Spleen (tissue), 11 donors: ENCODE data around the gene ELF2. TPM values are rescaled to one million over a fixed set of nuclear protein-coding genes. Genes with fewer than 3 reads are reported as not detected.
"Not testable (repeated sequence)": the region's sequence is repeated elsewhere in the genome, so short reads cannot be mapped to it uniquely, and the experiment has no call there.

Experiments used
- DNase-seq: peaks from one replicate; pipeline ENCODE4 v3.0.0-alpha.2; 2020
- H3K27ac ChIP-seq, 8 donors: fragments of 200-600 bp; sonication (generic) in 7 of 8; 1 replicate in 4 of 8; 2 replicates in 4 of 8; pipeline versions ENCODE4 v1.5.0 to v1.8.0; 2016 to 2021; ENCODE audit warnings: inconsistent platforms in 4 of 8, mild to moderate bottlenecking in 4 of 8, moderate library complexity in 1 of 8
- H3K27me3 ChIP-seq, 7 donors: fragments of 200-600 bp; sonication (generic) in 6 of 7; replicated peaks in 1 of 7; 1 replicate in 4 of 7; 2 replicates in 3 of 7; pipeline versions ENCODE4 v1.5.0 to v1.8.0; 2016 to 2021; ENCODE audit warnings: inconsistent platforms in 3 of 7, mild to moderate bottlenecking in 1 of 7
- H3K36me3 ChIP-seq, 6 donors: fragments of 200-600 bp; sonication (generic) in 5 of 6; 1 replicate in 4 of 6; 2 replicates in 2 of 6; pipeline versions ENCODE4 v1.5.0 to v1.8.0; 2016 to 2021; ENCODE audit warnings: inconsistent platforms in 2 of 6
- H3K4me1 ChIP-seq, 6 donors: fragments of 200-600 bp; sonication (generic) in 5 of 6; 1 replicate in 3 of 6; 2 replicates in 3 of 6; pipeline versions ENCODE4 v1.5.0 to v1.8.0; 2016 to 2021; ENCODE audit warnings: inconsistent platforms in 3 of 6
- H3K4me3 ChIP-seq, 8 donors: fragments of 200-600 bp; sonication (generic) in 7 of 8; 1 replicate in 4 of 8; 2 replicates in 4 of 8; pipeline versions ENCODE4 v1.5.0 to v1.8.0; 2016 to 2021; ENCODE audit warnings: inconsistent platforms in 4 of 8, mild to moderate bottlenecking in 4 of 8, moderate library complexity in 2 of 8
- H3K9me3 ChIP-seq, 8 donors: fragments of 200-600 bp; sonication (generic) in 7 of 8; 1 replicate in 4 of 8; 2 replicates in 4 of 8; pipeline versions ENCODE4 v1.5.0 to v1.8.0; 2016 to 2021; ENCODE audit warnings: inconsistent platforms in 4 of 8
- POLR2A ChIP-seq, 3 donors: fragments of 450-650 bp; IDR thresholded peaks; one replicate each; pipeline ENCODE4 v1.5.1; 2017; ENCODE audit warnings: antibody characterized with exemption in 3 of 3, mild to moderate bottlenecking in 1 of 3
- POLR2AphosphoS5 ChIP-seq, 3 donors: sonication (generic); formaldehyde crosslinking; IDR thresholded peaks; one replicate each; pipeline ENCODE4 v1.5.1; 2017; ENCODE audit warnings: antibody characterized with exemption in 3 of 3
- WGBS, 5 donors: extraction: QIAGEN DNeasy Blood & Tissue Kit in 3 of 5; methylation state at CpG; one replicate each; pipeline versions ENCODE4 v1.1.5 to v1.1.7; 2013 to 2018; 5-methylcytosine and 5-hydroxymethylcytosine counted together
- intact Hi-C: fragments of 100-400 bp; cut with DNase I; formaldehyde crosslinking; loops from one replicate; pipeline ENCODE4 v1.15.0; 2023; ENCODE audit warnings: low total_unique reads
- polyA plus RNA-seq, 3 donors: library from polyadenylated mRNA; stranded (reverse); fragments of 200-250 nt; gene quantifications; one replicate each; pipeline ENCODE4 v1.2.1, GENCODE V29; 2013
- small RNA-seq, 4 donors: library from RNA; depleted of rRNA; stranded (forward); fragments of <200 nt; gene quantifications; one replicate each; pipeline ENCODE3, GENCODE V24; 2016
- total RNA-seq, 7 donors: library from RNA; depleted of rRNA in 3 of 7; stranded (reverse); fragments of >200 nt in 3 of 7; fragmentation: NEBNext Ultra II Directional in 4 of 7; extraction: Animal tissue kit (Norgen Biotek cat#: 25700) in 4 of 7; gene quantifications; one replicate each; pipeline versions ENCODE4 v1.1.0 to v1.2.1, GENCODE V29; 2016 to 2021
- TF ChIP-seq, protein P1 (sequence below), 11 experiments: fragments of 200-600 bp in 7 of 11; fragments of 450-650 bp in 4 of 11; sonication (generic) in 4 of 11; IDR thresholded peaks in 8 of 11; conservative IDR thresholded peaks in 3 of 11; 1 replicate in 7 of 11; 2 replicates in 4 of 11; pipeline versions ENCODE4 v1.4.0 to v1.8.0; 2016 to 2021; ENCODE audit warnings: antibody characterized with exemption in 11 of 11, inconsistent platforms in 4 of 11, mild to moderate bottlenecking in 1 of 11
- donor health status: healthy with polysubstance abuse.
- donor health status: DM: no; HTN: no; CAD: no; lungs with moderate emphysema.
- donor health status: DM: no; HTN: no; CAD: no.
- donor health status: Bipolar disorder and iron deficiency.
- donor health status: healthy.
- donor health status: DM: no; HTN: no; CAD: no.
- donor health status: DM: yes; HTN: yes; CAD: no.

The ELF2 gene
- total and polyA plus RNA-seq, 10 donors: 13.0 to 85.8 (median 62.2) TPM

DNA sequence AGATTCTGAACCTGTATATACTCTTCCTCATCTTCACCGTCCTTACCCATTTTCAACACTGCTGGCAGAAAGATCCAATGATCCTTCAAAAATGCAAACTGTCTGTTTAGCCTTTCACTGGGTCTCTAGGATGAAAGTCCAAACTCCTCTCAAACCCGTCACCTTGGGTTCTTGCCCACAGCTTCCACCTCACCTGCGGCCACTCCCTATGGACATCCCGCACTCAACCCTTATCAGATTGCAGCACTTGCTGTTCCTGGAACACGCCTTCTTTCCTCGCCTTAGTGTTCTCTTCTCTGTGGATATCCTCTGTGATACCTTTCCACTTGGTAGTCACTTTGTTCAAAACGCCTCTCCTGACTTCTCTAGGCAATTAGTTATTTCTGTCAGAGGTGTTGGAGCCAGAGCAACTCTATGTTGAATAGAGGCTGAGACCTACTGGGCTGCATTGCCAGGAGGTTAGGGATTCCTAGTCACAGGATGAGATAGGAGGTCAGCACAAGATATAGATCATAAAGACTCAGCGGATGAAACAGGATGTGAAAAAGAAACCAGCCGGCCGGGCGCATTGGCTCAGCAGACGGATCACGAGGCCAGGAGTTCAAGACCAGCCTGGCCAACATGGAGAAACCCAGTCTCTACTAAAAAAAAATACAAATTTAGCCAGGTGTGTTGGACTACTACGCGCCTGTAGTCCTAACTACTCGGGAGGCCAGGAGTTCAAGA lies 165.6 kb downstream of the ELF2 start:
- WGBS, 5 donors: 83 to 88% (median 85%) methylated on average over 16 of the region's 16 CpGs
- no peak for TF ChIP-seq POLR2A (IDR thresholded peaks at IDR 0.05)
- TF ChIP-seq, protein P1, sequence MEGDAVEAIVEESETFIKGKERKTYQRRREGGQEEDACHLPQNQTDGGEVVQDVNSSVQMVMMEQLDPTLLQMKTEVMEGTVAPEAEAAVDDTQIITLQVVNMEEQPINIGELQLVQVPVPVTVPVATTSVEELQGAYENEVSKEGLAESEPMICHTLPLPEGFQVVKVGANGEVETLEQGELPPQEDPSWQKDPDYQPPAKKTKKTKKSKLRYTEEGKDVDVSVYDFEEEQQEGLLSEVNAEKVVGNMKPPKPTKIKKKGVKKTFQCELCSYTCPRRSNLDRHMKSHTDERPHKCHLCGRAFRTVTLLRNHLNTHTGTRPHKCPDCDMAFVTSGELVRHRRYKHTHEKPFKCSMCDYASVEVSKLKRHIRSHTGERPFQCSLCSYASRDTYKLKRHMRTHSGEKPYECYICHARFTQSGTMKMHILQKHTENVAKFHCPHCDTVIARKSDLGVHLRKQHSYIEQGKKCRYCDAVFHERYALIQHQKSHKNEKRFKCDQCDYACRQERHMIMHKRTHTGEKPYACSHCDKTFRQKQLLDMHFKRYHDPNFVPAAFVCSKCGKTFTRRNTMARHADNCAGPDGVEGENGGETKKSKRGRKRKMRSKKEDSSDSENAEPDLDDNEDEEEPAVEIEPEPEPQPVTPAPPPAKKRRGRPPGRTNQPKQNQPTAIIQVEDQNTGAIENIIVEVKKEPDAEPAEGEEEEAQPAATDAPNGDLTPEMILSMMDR (IDR thresholded peaks at IDR 0.05 in 8 of 11, conservative IDR thresholded peaks at IDR 0.05 in 3 of 11): no peak
- no peak for TF ChIP-seq POLR2AphosphoS5 (IDR thresholded peaks at IDR 0.05)
- no peak for DNase-seq

DNA sequence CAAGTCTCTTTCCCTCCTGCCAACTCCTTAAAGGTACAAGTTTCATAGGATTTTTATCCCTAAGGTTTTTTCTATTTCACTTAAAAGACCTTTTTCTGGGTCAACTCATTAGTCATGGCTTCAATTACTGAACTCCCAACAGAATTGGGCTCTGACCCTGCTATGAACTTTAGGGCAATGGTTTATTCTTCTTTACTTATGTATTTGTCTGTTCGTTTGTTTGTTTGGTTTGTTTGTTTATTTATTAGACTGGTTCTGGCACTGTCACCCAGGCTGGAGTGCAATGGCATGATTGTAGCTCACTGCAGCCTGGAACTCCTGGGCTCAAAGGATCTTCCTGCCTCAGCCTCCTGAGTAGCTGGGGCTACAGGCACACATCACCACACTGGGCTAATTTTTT lies 167.3 kb downstream of the ELF2 start:
- peaks cover 4 to 11% (median 8%) of the 10 kb centered on the region in 6 donors for H3K4me1 ChIP-seq
- TF ChIP-seq, protein P1 (IDR thresholded peaks at IDR 0.05 in 8 of 11, conservative IDR thresholded peaks at IDR 0.05 in 3 of 11): no peak
- TF ChIP-seq POLR2A (IDR thresholded peaks at IDR 0.05): no peak
- no peak for TF ChIP-seq POLR2AphosphoS5 (IDR thresholded peaks at IDR 0.05)
- peaks cover 0 to 6% (median 2%) of the 10 kb centered on the region in 8 donors for H3K9me3 ChIP-seq
- H3K27me3 ChIP-seq: no peaks in the 10 kb centered on the region
- H3K4me3 ChIP-seq: no peak overlapping the region
- DNase-seq: no peak
- 65 to 86% (median 74%) methylated on average over 1 of the region's 1 CpG for WGBS, 5 donors
- H3K36me3 ChIP-seq: no peaks in the 10 kb centered on the region
- intact Hi-C loops: no loop called here
- H3K27ac ChIP-seq: no peak overlapping the region

More for the DNA sequence above, 165.6 kb downstream of the ELF2 start:
- Histone ChIP-seq H3K27me3 (no peaks in the 10 kb centered on the region), H3K36me3 (no peaks in the 10 kb centered on the region), H3K27ac (no peak overlapping the region), H3K9me3 (peaks cover 0 to 6% (median 2%) of the 10 kb centered on the region in 8 donors), H3K4me1 (peaks cover 9 to 23% (median 17%) of the 10 kb centered on the region in 6 donors), H3K4me3 (no peak overlapping the region)
- intact Hi-C loops: no loop called here

DNA sequence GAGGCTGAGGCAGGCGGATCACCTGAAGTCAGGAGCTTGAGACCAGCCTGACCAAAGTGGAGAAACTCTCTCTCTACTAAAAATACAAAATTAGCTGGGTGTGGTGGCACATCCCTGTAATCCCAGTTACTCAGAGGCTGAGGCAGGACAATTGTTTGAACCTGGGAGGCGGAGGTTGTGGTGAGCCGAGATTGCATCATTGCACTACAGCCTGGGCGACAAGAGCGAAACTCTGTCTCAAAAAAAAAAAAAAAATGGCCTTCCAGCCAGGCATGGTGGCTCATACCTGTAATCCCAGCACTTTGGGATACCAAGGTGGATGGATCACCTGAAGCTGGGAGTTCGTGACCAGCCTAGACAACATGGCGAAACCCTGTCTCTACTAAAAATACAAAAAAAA lies 168.7 kb downstream of the ELF2 start:
- H3K27me3 ChIP-seq, H3K27ac ChIP-seq, H3K36me3 ChIP-seq, H3K4me1 ChIP-seq, DNase-seq, intact Hi-C loops, H3K4me3 ChIP-seq, H3K9me3 ChIP-seq: not testable (repeated sequence)
- WGBS, 5 donors: 78 to 92% (median 80%) methylated on average over 7 of the region's 7 CpGs

DNA sequence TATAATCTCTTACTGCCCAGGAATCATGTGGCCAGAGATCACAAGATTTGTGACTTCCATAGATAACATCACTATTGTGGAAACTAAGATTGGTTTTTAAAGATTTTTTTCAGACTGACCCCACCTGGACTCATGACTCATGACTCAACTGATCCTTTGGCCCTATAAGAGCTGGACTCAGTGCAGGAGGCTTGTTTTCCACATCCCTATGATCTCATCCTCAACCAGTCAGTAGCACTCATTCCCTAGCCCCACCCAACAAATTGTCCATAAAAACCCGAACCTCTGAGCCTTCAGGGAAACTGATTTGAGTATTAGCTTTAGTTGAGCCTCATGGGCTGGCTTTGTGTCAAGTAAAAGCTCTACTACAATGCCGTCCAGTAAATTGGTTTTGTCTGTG lies 169.4 kb downstream of the ELF2 start:
- H3K36me3 ChIP-seq: no peaks in the 10 kb centered on the region
- no peak overlapping the region for H3K4me3 ChIP-seq
- WGBS, 5 donors: 77 to 98% (median 91%) methylated on average over 2 of the region's 2 CpGs
- H3K27me3 ChIP-seq: no peaks in the 10 kb centered on the region
- peaks cover 0 to 6% (median 2%) of the 10 kb centered on the region in 8 donors for H3K9me3 ChIP-seq
- no peak for TF ChIP-seq POLR2A (IDR thresholded peaks at IDR 0.05)
- no peak for TF ChIP-seq POLR2AphosphoS5 (IDR thresholded peaks at IDR 0.05)
- TF ChIP-seq, protein P1 (IDR thresholded peaks at IDR 0.05 in 8 of 11, conservative IDR thresholded peaks at IDR 0.05 in 3 of 11): no peak
- DNase-seq: no peak
- intact Hi-C loops: no loop called here
- H3K4me1 ChIP-seq: peaks cover 0 to 6% (median 0%) of the 10 kb centered on the region in 6 donors
- no peak overlapping the region for H3K27ac ChIP-seq

Small RNA genes within 50 kb of the gene (small RNA-seq; reads per million reads assigned to genes)
- gene RF00017: 0 reads per million in 4 donors
- 0 reads per million in 4 donors for gene RF00019
- 0 reads per million in 4 donors for gene RN7SL382P
- gene RNU6-531P: 0 to 0.17 (median 0) reads per million in 4 donors

Other genes with a start within 250 kb of the ELF2 start
- 10 to 100 TPM in 1 of 7 donors, 1 to 10 TPM in 6; 2.4 to 12.4 (median 7.0) TPM for gene NOCT, start 161.4 kb downstream of the ELF2 start, total RNA-seq
- gene NOCT, start 161.4 kb downstream of the ELF2 start, polyA plus RNA-seq: 1 to 10 TPM in 1 of 3 donors, under 1 TPM in 2; 0.37 to 1.6 (median 0.89) TPM
- gene MGARP, start 103.0 kb upstream of the ELF2 start, total RNA-seq: 1 to 10 TPM in 2 of 7 donors, under 1 TPM in 4, not detected in 1; 0.20 to 1.7 (median 0.48) TPM
- gene MGARP, start 103.0 kb upstream of the ELF2 start, polyA plus RNA-seq: under 1 TPM; 0.28 to 0.54 (median 0.50) TPM
- gene NAA15, start 124.3 kb upstream of the ELF2 start, total RNA-seq: 10 to 100 TPM; 26.2 to 66.7 (median 41.1) TPM
- gene NAA15, start 124.3 kb upstream of the ELF2 start, polyA plus RNA-seq: 1 to 10 TPM; 5.4 to 8.3 (median 7.4) TPM
- gene NDUFC1, start 125.3 kb upstream of the ELF2 start, total RNA-seq: 10 to 100 TPM; 27.8 to 47.2 (median 34.9) TPM
- 10 to 100 TPM; 70.9 to 92.8 (median 87.4) TPM for gene NDUFC1, start 125.3 kb upstream of the ELF2 start, polyA plus RNA-seq